Retinal pigment epithelial cell (primary cell): ENCODE results near the gene DICER1.
A peak's percentile ranks its signal among the peaks of the same experiment; 100 is the strongest.
"Not testable (repeated sequence)": the region's sequence is repeated elsewhere in the genome, so short reads cannot be mapped to it uniquely, and the experiment has no call there.

Experiments
- DNase-seq: peaks from one replicate; pipeline ENCODE4 v3.0.0-alpha.2; 2010; ENCODE audit warnings: low read depth
- H3K4me3 ChIP-seq: 2 replicates; pipeline ENCODE4 v1.5.1; 2011; ENCODE audit warnings: mild to moderate bottlenecking, low read length, control low read depth, moderate library complexity
- CTCF ChIP-seq: conservative IDR thresholded peaks from 2 replicates; pipeline ENCODE4 v1.5.1; 2011; ENCODE audit warnings: low read depth, low read length, control low read depth, inconsistent platforms

DICER1 gene

DNA sequence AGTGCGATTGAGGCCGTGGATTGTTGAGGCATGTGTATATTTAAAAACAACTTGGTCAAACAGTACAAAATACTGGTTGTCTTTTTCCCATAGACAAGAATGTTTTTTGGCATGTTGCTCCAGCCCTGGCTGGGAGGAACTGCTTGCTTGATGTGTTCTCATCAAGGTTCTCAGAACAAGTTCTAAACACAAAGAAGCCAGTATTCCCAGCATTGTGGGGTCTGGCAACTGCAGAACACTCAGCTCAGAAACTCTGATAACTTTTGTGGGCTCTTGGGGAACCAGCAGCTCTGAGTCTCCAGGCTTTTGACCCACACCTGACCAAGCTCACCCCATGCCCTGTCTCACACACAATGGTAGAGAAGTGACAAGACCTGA lies 27.1 kb upstream of the DICER1 start:
- no peak overlapping the region for H3K4me3 ChIP-seq
- DNase-seq, result no peak
- TF ChIP-seq CTCF, result no peak

DNA sequence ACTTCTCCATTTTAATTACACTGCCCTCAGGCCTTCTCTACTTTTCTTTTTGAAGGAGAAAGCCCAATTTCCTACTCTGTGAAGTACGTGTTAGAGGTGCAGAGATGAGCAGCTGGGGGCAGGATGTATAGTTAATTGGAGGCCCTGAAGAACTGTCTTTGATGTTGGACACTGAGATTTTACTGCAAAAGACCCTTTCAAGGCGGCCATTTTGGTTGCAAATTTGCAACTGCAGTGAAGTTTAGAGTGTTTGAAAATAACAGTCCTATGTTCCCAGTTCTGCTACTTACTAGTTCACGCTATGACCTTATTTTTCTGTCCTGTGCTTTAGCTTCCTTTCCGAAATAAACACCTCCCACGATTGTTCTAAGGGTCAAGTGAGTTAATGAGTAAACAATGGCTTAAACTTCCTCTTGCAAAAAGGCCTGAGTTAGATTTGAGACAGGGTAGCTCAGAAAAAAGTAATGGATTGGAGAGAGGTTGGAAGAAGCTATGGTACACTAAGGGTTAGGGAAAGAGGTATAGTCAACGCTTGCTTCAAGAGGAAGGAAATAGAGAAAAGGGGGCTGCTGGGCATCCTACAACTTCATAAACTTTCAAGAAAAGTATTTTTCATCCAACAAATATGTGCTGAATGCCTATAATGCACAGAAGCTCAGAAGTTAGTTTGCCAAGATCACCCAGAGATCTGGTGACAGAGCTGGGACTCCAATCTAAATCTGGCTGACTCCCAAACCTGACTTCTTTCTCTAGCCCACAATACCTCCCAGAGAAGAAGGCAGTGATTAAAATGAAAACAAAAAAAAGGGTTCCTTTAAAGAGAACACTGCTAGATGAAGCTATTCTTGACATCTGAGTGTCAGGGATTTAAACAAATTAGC lies 26.4 kb upstream of the DICER1 start:
- DNase-seq, result no peak
- no peak for TF ChIP-seq CTCF
- no peak overlapping the region for H3K4me3 ChIP-seq

- DNase-seq, result no peak
- no peak overlapping the region for H3K4me3 ChIP-seq
- no peak for TF ChIP-seq CTCF
Observed at GRCh38 chr14:95183082-95183481, 25.8 kb upstream of the DICER1 start.

DNA sequence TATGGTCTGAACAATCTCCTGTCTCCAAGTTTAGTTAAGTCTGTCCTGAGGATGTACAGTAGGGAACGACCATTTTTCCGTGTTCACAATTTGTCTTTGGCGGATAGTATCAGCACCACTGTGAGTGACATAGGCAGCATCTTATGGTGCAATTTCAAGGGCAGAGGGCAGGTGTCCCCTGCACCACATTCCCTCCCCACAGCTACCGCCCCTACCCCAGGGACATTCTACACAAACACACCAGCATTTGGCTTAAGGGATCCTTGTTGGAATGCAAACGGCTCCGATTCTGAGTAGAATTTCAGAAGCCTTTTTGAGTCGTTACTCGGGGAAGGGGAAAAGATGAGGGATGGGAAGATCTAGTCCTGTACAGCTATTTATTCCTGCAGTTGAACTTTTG lies 25.1 kb upstream of the DICER1 start:
- DNase-seq, result no peak
- TF ChIP-seq CTCF, result no peak
- no peak overlapping the region for H3K4me3 ChIP-seq

DNA sequence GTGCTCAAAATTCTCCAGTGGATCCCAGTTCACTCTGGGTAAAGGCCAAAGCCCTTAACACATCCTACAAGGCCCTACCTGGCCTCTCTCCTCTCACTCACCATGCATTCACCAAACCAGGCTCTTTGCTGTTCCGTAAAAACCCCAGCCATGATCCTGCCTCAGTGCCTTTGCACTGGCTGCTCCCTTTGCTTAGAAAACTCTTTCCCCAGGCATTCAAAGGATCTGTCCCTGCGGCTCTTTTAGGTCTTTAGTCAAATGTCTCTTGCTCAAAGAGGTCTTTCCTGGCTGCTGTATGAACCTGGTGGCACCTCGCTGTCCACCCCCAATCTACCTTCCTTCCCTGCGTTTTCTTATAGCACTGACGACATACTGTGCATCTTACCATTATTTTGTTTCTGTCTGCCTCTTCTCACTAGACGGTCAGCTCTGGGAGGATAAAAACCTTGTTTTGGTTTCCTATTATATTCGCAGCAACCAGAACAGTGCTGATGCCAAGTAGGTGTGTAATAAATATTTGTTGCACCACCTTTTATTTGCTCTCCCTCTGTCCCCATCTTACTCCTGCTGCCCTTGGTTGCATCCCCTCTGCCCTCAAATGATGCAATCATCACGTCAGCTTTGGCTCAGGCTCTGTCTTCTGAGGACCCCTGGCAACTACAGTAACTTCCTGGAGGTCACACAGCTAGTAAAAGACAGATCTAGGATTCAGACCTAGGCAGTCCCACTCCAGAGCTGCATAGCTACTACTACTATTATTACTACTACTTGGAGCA lies 23.8 kb upstream of the DICER1 start:
- DNase-seq, result no peak
- TF ChIP-seq CTCF, result no peak
- H3K4me3 ChIP-seq, result no peak overlapping the region

- not testable (repeated sequence) for DNase-seq, H3K4me3 ChIP-seq
Observed at GRCh38 chr14:95175670-95176069, 18.3 kb upstream of the DICER1 start.

DNA sequence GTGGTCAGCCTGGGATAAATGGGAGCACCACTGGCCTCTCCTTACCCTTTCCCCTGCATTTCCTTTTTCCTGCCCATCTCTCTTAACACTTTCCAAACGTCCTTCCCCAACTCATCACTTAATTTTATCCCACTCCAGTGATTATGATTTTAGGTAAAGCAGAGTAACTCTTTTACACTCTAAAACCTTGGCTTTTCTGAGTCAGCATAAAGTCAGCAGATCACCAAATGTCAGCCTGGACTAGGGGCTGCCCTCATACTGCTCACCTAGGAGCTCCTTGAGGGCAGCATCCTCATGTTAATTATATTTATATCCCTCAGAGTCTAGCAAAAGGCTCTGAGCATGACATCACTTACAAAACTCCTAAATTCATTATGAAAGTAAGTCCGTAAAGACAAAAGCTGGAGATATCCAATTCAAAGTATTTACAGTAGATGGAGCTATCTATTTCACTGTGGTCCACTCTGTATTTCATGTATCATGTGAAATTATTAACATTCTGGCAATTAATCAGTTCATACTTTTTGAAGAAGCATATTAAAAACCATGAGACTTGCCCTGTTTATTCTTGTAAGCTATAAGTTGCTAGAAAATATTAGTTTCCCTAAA lies 17.0 kb upstream of the DICER1 start:
- H3K4me3 ChIP-seq, result no peak overlapping the region
- TF ChIP-seq CTCF, result peak; percentile 14
- no peak for DNase-seq
